Erythroblast (primary cell): Measurements from ENCODE around the gene VAV1.

Experiments used
- GATA1 ChIP-seq: IDR thresholded peaks from 2 replicates; pipeline ENCODE4 v1.6.1; 2011; ENCODE audit warnings: low read depth, mild to moderate bottlenecking, control low read depth, low read length, moderate library complexity
- POLR2A ChIP-seq: IDR thresholded peaks from 2 replicates; pipeline ENCODE4 v1.6.1; 2011; ENCODE audit warnings: mild to moderate bottlenecking, low read length

DNA sequence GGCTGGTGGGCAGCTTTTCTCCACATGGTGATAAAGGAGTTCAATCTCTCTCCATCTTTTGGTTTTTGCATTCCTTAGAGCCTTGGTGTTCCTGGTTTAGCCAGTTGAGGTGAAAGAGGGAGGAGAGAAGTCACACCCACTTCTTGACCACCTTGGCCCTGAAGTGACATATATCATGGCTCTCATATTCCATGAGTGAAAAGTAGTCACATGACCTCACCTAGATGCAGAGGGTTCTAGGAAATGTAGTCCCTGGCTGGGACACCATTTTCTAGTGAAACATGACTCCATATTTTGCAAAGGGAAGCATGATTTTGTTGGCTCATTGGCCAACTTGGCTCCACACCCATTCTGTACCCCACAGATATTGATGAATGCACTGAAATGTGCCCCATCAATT lies 130.9 kb downstream of the VAV1 start:
- no peak for TF ChIP-seq POLR2A
- TF ChIP-seq GATA1, result no peak
